Activated T-cell treated with anti-CD3 and anti-CD28 coated beads for 1 hour (primary cell): ENCODE results near the gene XXYLT1.

ENCODE experiments used
- DNase-seq: peaks from one replicate; pipeline ENCODE4 v3.0.0-alpha.2; 2020; ENCODE audit warnings: low read depth

XXYLT1 gene

GRCh38 chr3:195129644-195130492, 141.1 kb downstream of the XXYLT1 start:
- no peak for DNase-seq

- no peak for DNase-seq
These were observed 141.8 kb downstream of the XXYLT1 start for GRCh38 chr3:195129072-195129643.

DNA sequence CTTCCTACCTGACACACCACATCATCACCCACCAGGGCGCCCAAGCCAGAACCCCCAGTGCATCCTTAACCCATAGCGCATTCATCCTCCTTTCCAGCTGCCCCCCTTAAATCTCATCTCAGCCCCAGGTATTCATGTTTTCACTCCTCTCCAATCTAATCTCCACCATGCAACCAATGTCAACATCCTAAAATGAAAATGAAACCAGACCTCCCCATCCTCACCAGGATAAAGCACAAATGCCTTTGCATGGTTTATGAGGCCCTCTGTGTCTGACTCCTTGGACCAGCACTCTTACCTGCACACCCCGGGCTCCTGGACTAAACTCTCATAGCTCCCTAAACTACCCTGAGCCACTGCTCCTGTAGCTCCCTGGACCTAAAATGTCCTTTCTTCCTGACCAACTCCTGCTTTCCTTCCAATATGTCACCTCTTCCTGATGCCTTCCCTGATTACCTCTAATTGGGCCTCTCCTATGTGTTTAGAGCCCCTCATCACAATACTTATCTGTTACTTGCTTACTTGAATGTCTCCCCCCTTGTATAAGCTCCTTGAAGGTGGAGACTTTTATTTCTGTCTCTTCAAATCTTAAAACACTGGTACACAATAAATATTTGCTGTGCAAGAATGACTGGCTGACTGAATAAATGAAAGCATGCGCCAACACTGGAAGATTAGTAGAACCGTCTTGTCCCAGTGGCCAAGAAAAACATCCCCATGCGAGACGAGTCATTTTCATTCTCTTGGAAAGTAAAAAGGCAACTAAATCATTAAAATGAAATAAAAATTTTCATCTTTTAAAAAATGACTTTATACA, 142.5 kb downstream of the XXYLT1 start:
- DNase-seq: no peak

GRCh38 chr3:195126056-195126605, 144.8 kb downstream of the XXYLT1 start:
- no peak for DNase-seq

GRCh38 chr3:195125646-195126045, 145.3 kb downstream of the XXYLT1 start:
- DNase-seq: no peak

- no peak for DNase-seq
These were observed 146.5 kb downstream of the XXYLT1 start for GRCh38 chr3:195124378-195124992.

- no peak for DNase-seq
These were observed 147.7 kb downstream of the XXYLT1 start for GRCh38 chr3:195123281-195123691.

- no peak for DNase-seq
These were observed 148.7 kb downstream of the XXYLT1 start for GRCh38 chr3:195122261-195122660.

DNA sequence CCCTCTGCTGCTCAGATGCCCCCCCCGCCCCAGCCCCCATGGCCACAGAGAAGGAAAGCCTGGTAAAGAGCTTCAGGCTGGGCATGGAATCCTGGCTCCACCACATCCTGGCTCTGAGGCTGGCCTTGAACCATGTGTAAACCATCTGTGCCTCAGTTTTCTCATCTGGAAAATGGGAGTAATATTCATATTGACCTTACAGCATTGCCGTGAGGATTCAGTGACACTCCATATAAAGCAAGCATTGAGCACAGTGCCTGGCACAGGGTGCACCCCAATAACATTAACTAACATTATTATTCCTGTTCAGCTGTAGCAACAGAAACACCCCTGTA, 150.7 kb downstream of the XXYLT1 start:
- DNase-seq: no peak

DNA sequence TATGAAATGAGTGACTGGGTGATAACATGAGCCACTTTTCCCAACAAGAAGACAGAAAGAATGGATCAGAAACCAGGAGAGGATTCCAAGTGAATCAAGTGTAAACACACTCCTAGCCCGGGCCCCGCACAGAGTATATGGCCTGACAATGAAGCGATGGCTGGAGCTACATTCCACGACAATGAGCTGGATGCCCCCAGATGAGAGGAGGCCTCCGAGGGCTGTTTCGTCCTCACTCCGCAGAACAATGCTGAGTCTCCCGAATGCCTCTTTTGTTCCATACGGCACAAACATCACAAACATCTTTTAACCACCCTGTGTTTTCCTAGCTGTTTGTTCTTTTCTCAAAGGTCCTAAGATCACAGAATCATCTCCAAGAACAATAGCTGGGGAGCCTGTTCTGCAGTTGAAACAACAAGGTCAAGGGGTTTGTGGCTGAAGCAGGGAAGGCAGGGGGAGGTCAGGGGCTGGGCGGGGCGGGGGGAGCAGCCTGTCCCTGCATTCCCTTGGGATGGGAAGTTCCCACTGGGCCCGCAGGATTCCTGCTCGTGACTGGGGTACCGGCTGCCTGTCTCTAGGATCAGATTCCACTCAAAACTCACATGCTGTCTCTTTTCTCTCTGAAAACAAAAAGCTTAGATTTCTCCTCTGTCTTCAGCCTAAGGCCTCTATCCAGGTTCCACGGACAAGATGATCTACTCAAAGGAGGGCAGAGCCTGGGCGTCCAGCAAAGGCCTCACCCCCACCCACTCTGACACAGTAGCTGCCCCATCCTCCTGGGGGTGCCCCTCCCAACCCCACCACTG, 151.3 kb downstream of the XXYLT1 start:
- DNase-seq: no peak

- DNase-seq: no peak
These were observed 152.3 kb downstream of the XXYLT1 start for GRCh38 chr3:195118671-195119070.

GRCh38 chr3:195117978-195118581, 152.9 kb downstream of the XXYLT1 start:
- DNase-seq: no peak

DNA sequence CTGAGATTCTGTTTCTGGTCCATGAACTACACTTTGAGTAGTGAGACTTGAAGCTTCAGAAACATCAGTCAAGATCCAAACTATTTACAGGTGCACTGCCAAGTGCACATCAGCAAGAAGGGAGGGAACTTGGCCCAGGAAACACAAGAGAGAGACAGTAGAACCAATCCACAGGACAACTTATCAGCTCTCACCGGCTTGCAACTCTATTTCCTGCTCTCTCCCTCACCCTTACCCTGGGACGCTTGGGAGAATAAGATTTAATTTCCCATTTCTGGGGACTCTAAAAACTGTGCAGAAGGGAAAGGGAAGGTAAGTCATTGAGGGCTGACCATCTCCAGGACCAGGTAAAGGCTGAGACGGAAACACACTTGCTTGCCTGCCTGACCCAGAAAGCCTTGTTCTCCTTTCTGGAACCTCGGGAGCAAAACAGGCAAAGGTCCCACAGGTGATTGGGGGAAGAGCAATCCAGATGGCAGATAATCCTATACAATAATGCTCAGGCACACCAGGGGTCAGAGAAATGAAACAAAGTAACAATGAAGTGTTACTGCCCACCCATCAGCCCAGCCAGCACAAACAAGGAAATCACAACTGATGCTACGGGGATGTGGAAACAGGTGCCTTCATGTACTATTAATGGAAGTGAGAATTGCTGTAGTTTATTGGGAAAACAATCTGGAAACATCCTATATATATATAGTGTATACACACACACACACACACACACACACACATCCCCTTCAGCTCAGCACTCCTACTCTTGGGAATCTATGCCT, 154.4 kb downstream of the XXYLT1 start:
- no peak for DNase-seq

- no peak for DNase-seq
These were observed 155.2 kb downstream of the XXYLT1 start for GRCh38 chr3:195115600-195116406.

GRCh38 chr3:195114786-195115599, 156.0 kb downstream of the XXYLT1 start:
- no peak for DNase-seq

DNA sequence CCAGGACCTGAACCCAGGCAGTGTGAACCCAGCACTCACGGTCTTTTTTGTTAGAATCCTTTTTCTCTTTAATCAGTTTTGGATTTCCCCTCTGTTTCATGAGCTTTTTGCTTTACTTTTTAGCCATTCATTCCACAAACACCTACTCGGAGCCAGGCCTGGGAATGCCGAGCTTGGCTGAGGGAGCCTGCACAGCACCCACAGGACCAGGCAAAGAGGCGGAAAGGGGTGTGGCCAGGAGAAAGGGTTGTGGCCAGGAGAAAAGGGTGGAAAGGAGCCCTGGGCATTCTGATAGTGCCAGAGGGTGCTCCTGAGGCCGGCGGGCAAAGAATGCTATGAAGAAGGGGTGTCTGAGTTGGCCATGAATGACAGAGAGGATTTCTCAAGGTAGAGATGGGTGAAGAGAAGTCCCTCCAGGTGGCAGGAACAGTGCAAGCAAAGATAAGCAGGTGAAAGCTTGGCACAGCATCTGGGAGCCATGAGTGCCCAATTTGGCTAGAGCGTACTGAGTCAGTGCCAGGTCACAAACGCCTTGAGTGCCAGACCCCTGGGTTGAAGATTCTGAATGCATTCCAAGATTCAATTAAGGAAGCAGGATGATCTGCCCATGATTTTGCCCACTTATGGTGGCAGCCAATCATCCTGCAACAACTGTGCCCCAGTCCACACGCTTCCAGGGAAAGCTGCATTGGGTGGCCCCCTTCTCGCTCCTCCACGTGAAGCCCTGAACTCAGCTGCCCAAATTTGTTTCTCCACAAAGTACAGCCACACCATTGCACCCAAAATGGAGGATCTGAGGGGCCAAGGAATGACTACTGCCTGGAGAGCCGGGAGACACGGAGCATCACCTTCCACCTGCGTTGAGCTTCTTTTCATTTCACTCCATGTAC, 157.2 kb downstream of the XXYLT1 start:
- no peak for DNase-seq

DNA sequence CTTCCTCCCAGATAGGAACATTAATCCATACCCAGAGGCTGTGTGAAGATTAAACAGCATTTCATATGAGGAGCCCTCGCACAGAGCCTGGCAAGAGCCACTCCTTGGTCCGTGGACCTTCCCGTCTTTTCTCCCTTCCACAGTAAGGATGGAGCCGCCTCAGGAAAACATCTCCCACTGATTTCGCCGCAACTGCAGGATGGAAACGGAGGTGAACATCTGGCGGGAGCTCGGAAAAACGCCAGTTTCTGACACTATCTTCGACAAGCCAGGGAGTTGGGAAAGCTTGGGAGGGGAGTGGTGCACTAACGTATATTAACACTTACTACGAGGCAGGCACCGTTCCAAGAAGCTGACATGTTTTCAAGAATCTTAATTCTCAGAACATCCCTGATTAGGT, 157.9 kb downstream of the XXYLT1 start:
- no peak for DNase-seq
